Bronchial epithelial cell (primary cell): ENCODE measurements around the gene COPG2. TPM values are rescaled to one million over a fixed set of nuclear protein-coding genes. Genes with fewer than 3 reads are reported as not detected.

Experiments used
- DNase-seq: peaks from one replicate; pipeline ENCODE4 v3.0.0-alpha.2; 2010; ENCODE audit warnings: low read depth
- FAIRE-seq: peaks from 2 replicates; lab custom pipeline; 2011; peaks lifted over from hg19 to GRCh38; lab: Jason Lieb, UNC
- H3K27me3 ChIP-seq: 2 replicates; pipeline ENCODE4 v1.5.1; 2011; ENCODE audit warnings: low read length; ENCODE audit not compliant: control insufficient read depth, insufficient read depth
- H3K36me3 ChIP-seq: 2 replicates; pipeline ENCODE4 v1.5.1; 2011; ENCODE audit warnings: low read length; ENCODE audit not compliant: control insufficient read depth, insufficient read depth
- H3K4me3 ChIP-seq: 2 replicates; pipeline ENCODE4 v1.5.1; 2011; ENCODE audit warnings: mild to moderate bottlenecking, low read depth, low read length, control low read depth
- CTCF ChIP-seq: IDR thresholded peaks from 2 replicates; pipeline ENCODE4 v1.5.1; 2011; ENCODE audit warnings: mild to moderate bottlenecking, moderate library complexity, low read length, control low read depth, inconsistent platforms; ENCODE audit not compliant: insufficient read depth, severe bottlenecking
- total RNA-seq: library from RNA; depleted of rRNA; stranded (reverse); fragments of >200 nt; gene quantifications from 2 replicates; pipeline ENCODE4 v1.2.1, GENCODE V29; 2014

Gene COPG2
- total RNA-seq: 26.6 and 30.3 TPM in 2 replicates

- H3K27me3 ChIP-seq: no peaks in the 10 kb centered on the region
- peak within 1 kb of the TSS; percentile 77 for H3K4me3 ChIP-seq
- FAIRE-seq: no peak
- peak; percentile 59 for DNase-seq
- TF ChIP-seq CTCF: no peak
- no peaks in the 10 kb centered on the region for H3K36me3 ChIP-seq
Measured at GRCh38 chr7:130668258-130669084, at the start of gene COPG2. Gene COPG2, minus strand, starts transcription at chr7:130668748. Its CDS starts 80 bp downstream, at chr7:130668668.

- Histone ChIP-seq H3K27me3 (no peaks in the 10 kb centered on the region), H3K36me3 (no peaks in the 10 kb centered on the region), H3K4me3 (no peak overlapping the region)
- DNase-seq: no peak
- no peak for FAIRE-seq
- no peak for TF ChIP-seq CTCF
Measured at GRCh38 chr7:130712416-130712815, 43.9 kb upstream of the COPG2 start.

- no peak for DNase-seq
- H3K36me3 ChIP-seq: no peaks in the 10 kb centered on the region
- no peaks in the 10 kb centered on the region for H3K27me3 ChIP-seq
- TF ChIP-seq CTCF: no peak
- FAIRE-seq: peak; percentile 43
- H3K4me3 ChIP-seq: no peak overlapping the region
Measured at GRCh38 chr7:130708766-130709165, 40.2 kb upstream of the COPG2 start.

- TF ChIP-seq CTCF: no peak
- H3K4me3 ChIP-seq: no peak overlapping the region
- H3K27me3 ChIP-seq: no peaks in the 10 kb centered on the region
- FAIRE-seq (no peak), DNase-seq (no peak)
- no peaks in the 10 kb centered on the region for H3K36me3 ChIP-seq
Measured at GRCh38 chr7:130708001-130708400, 39.5 kb upstream of the COPG2 start.

GRCh38 chr7:130703851-130704250 is 35.3 kb upstream of the COPG2 start:
- Histone ChIP-seq H3K27me3 (peaks cover under 1% of the 10 kb centered on the region), H3K36me3 (no peaks in the 10 kb centered on the region), H3K4me3 (no peak overlapping the region)
- FAIRE-seq: no peak
- no peak for TF ChIP-seq CTCF
- DNase-seq: no peak
